ENCODE results near the gene IMPG2. TPM values are rescaled to one million over a fixed set of nuclear protein-coding genes. Genes with fewer than 3 reads are reported as not detected.

Gene IMPG2
- polyA plus RNA-seq, 1 donor (not counting 4 experiments of a cell fraction or from before 2014, with no cell fraction given): 0.16 TPM

GRCh38 chr3:101243285-101244211 is 76.8 kb downstream of the IMPG2 start:
- Histone ChIP-seq H3K9me3 (ENCODE audit: control insufficient read depth, low read depth, low read length) (no peaks in the 10 kb centered on the region), H3K79me2 (ENCODE audit: control insufficient read depth, insufficient read depth, low read length) (no peaks in the 10 kb centered on the region), H3K9me1 (ENCODE audit: control insufficient read depth, extremely low read depth, insufficient read depth, low read length) (no peaks in the 10 kb centered on the region), H3K9ac (ENCODE audit: control insufficient read depth, extremely low read depth, insufficient read depth, low read length) (no peak overlapping the region), H3K4me1 (ENCODE audit: control insufficient read depth, extremely low read depth, insufficient read depth, low read length) (no peaks in the 10 kb centered on the region), H3K27ac (ENCODE audit: control insufficient read depth, insufficient read depth, low read length) (no peak overlapping the region), H2AFZ (ENCODE audit: control insufficient read depth, low read length) (no peak overlapping the region), H3K27me3 (ENCODE audit: control insufficient read depth, extremely low read depth, insufficient read depth, low read length) (no peaks in the 10 kb centered on the region), H3K36me3 (ENCODE audit: control insufficient read depth in 2 of 2, extremely low read depth in 1 of 2, insufficient read depth in 2 of 2, low read length in 2 of 2) (no peaks in the 10 kb centered on the region), H3K4me2 (ENCODE audit: control insufficient read depth, extremely low read depth, insufficient read depth, low read depth, low read length) (no peak overlapping the region), H3K4me3 (ENCODE audit: control insufficient read depth in 2 of 3, extremely low read depth in 1 of 3, insufficient read depth in 2 of 3, low read depth in 1 of 3, low read length in 3 of 3) (no peak overlapping the region), H4K20me1 (ENCODE audit: control insufficient read depth, extremely low read depth, insufficient read depth, low read length) (no peaks in the 10 kb centered on the region)
- FAIRE-seq: no peak
- DNase-seq (ENCODE audit: low read depth, low spot score): no peak
- dilution Hi-C loops (cut with MboI; ENCODE audit: extremely low pct_ligation_motif_present, low sequenced_read_pairs): no loop called here
- TF ChIP-seq EZH2 (IDR thresholded peaks at IDR 0.05; ENCODE audit: low read length) (no peak), CTCF (optimal IDR thresholded peaks at IDR 0.05 in 1 of 3, IDR thresholded peaks at IDR 0.05 in 1 of 3, conservative IDR thresholded peaks at IDR 0.05 in 1 of 3; ENCODE audit: extremely low read depth in 1 of 3, insufficient read depth in 2 of 3, low read length in 3 of 3) (no peak)

- Histone ChIP-seq H2AFZ (ENCODE audit: control insufficient read depth, low read length) (no peak overlapping the region), H3K9ac (ENCODE audit: control insufficient read depth, extremely low read depth, insufficient read depth, low read length) (no peak overlapping the region), H3K4me3 (ENCODE audit: control insufficient read depth in 2 of 3, extremely low read depth in 1 of 3, insufficient read depth in 2 of 3, low read depth in 1 of 3, low read length in 3 of 3) (no peak overlapping the region), H3K36me3 (ENCODE audit: control insufficient read depth in 2 of 2, extremely low read depth in 1 of 2, insufficient read depth in 2 of 2, low read length in 2 of 2) (no peaks in the 10 kb centered on the region), H3K27ac (ENCODE audit: control insufficient read depth, insufficient read depth, low read length) (no peak overlapping the region), H4K20me1 (ENCODE audit: control insufficient read depth, extremely low read depth, insufficient read depth, low read length) (no peaks in the 10 kb centered on the region), H3K9me1 (ENCODE audit: control insufficient read depth, extremely low read depth, insufficient read depth, low read length) (no peaks in the 10 kb centered on the region), H3K79me2 (ENCODE audit: control insufficient read depth, insufficient read depth, low read length) (no peaks in the 10 kb centered on the region), H3K27me3 (ENCODE audit: control insufficient read depth, extremely low read depth, insufficient read depth, low read length) (no peaks in the 10 kb centered on the region), H3K9me3 (ENCODE audit: control insufficient read depth, low read depth, low read length) (no peaks in the 10 kb centered on the region), H3K4me2 (ENCODE audit: control insufficient read depth, extremely low read depth, insufficient read depth, low read depth, low read length) (no peak overlapping the region), H3K4me1 (ENCODE audit: control insufficient read depth, extremely low read depth, insufficient read depth, low read length) (no peaks in the 10 kb centered on the region)
- dilution Hi-C loops (cut with MboI; ENCODE audit: extremely low pct_ligation_motif_present, low sequenced_read_pairs): no loop called here
- no peak for DNase-seq (ENCODE audit: low read depth, low spot score)
- TF ChIP-seq EZH2 (IDR thresholded peaks at IDR 0.05; ENCODE audit: low read length) (no peak), CTCF (optimal IDR thresholded peaks at IDR 0.05 in 1 of 3, IDR thresholded peaks at IDR 0.05 in 1 of 3, conservative IDR thresholded peaks at IDR 0.05 in 1 of 3; ENCODE audit: extremely low read depth in 1 of 3, insufficient read depth in 2 of 3, low read length in 3 of 3) (no peak)
- FAIRE-seq: no peak
Observed at GRCh38 chr3:101240719-101241399, 79.5 kb downstream of the IMPG2 start.
